ENCODE data around the gene NEURL4. TPM values are rescaled to one million over a fixed set of nuclear protein-coding genes. Genes with fewer than 3 reads are reported as not detected.
A peak's percentile ranks its signal among the peaks of the same experiment; 100 is the strongest.

Gene NEURL4
- total RNA-seq, 1 experiment from 2014 or later: 46.5 TPM

DNA sequence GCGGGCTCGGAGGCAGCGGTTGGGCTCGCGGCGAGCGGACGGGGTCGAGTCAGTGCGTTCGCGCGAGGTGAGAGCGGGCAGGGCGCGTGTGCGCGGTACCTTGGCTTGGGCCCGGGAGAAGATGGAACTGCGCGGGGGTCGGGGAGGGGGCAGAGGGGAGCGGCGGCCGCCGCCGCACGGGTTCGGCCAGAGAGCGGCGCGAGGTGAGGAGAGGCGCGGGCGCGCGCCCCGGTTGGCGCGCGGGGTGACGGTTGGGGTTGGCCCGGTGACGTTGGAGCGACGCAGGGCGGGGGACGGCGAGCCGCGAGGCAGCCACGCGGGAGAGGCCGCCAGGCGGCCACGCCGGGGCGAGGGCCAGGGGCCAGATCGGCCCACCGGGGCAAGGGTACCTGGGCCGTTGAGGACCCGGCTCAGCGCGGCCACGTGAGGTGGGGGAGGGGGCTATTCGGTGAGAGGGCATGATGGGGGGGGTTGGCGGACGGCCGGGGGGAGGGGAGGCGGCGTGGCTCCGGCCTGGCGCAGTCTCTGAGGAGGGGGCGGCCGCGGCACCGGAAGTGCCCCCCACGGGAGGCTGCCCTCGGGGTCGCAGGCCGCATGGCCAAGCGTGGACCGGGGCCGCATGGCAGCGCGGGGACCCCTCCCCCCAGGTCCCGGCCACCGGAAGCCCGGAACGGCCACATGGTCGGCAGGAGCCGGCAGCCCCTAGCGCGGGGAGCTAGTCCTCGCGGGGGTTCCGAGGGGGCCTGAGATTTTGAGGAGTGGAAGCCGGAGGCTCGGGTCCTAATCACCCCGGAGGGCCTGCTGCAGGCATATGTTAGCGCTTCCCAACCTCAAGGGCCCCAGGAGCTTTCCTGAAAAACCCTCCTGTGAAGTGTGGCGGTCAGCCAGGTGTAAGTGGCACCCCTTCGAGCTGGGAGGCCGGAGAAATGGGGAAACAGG lies 21.2 kb downstream of the NEURL4 start:
- H3K79me2 ChIP-seq (ENCODE audit: low read depth): peaks cover 51% of the 10 kb centered on the region
- no peak overlapping the region for H2AFZ ChIP-seq
- H3K27me3 ChIP-seq (ENCODE audit: insufficient read depth, low read depth): no peaks in the 10 kb centered on the region
- H3K4me2 ChIP-seq: peak overlapping the region; percentile 98
- intact Hi-C loops (cut with micrococcal nuclease; ENCODE audit: unreplicated experiment): loop anchor here (1.0 to 5.0 kb wide), 5 partner anchors 21 to 381 kb away; partner anchors contain the start of genes CLDN7, NEURL4, POLR2A and WRAP53
- H3K27ac ChIP-seq: peak overlapping the region; percentile 96
- peaks cover 65% of the 10 kb centered on the region for H3F3A ChIP-seq (ENCODE audit: insufficient read depth, low read depth)
- peaks cover 26% of the 10 kb centered on the region for H3K4me1 ChIP-seq (replicated peaks; ENCODE audit: insufficient read depth)
- ChIA-PET CTCF (no interaction called here), POLR2A (ENCODE audit: unreplicated experiment) (no interaction called here)
- H3K4me3 ChIP-seq: peak overlapping the region; percentile 86
- no peaks in the 10 kb centered on the region for H3K9me2 ChIP-seq (ENCODE audit: insufficient read depth)
- TF ChIP-seq EZH2 (IDR thresholded peaks at IDR 0.05; ENCODE audit: low read depth): no peak
- H4K20me1 ChIP-seq (ENCODE audit: insufficient read depth): peaks cover 40% of the 10 kb centered on the region
- peak in 1 of 2 experiments; percentile 33 for DNase-seq
- H3K9me3 ChIP-seq (ENCODE audit: insufficient read depth, low read depth): no peaks in the 10 kb centered on the region
- H3K36me3 ChIP-seq (ENCODE audit: low read depth): peaks cover 37% of the 10 kb centered on the region
- BruUV-seq (replicated peaks): no TSS peak

DNA sequence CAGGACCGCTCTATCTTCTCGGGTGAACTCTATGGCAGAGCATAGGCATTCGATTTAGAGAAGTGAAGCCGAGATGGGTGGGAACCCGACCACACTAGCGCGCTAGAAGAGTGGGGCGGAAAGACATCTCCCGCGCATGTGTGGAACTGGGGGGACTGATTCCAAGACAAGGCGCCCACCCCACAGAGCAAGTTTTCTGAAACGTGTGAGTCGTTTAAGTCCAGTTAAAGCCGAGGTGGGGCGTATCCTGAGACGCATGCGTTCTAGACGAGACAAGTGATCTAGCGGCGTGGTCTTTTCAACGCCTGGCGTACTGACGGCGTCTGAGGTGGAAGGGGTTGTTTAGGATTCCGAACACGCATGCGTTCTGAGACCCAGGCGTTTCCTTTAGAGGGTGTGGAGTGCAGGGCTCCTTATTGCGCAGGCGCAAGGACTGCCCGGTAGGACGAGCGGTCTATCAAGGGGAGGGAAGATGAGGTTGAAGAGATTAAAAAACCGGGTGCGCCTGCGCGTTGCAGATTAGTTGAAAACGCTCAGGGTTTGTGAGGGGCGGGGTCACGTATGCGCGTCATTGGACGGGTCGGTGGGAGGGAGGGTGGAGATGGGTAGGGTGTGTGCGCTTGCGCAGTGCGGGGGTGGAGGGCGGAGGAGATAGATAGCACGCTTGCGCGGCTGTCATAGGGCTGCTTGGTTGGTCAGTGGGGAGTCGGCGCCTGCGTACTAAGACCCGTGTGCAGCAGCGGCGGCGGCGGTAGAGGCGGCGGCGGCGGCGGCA lies 22.0 kb downstream of the NEURL4 start, which contains the start of gene EIF5A:
EIF5A (plus strand) TSS at position 718 of the 775 bp plus-strand sequence. CDS start 2,008 bp downstream, outside the sequence.
- Histone ChIP-seq H3K9me3 (ENCODE audit: insufficient read depth, low read depth) (no peaks in the 10 kb centered on the region), H3F3A (ENCODE audit: insufficient read depth, low read depth) (peaks cover 56% of the 10 kb centered on the region), H3K27me3 (ENCODE audit: insufficient read depth, low read depth) (no peaks in the 10 kb centered on the region), H3K36me3 (ENCODE audit: low read depth) (peaks cover 33% of the 10 kb centered on the region), H2AFZ (peak within 1 kb of the TSS; percentile 93), H3K9me2 (ENCODE audit: insufficient read depth) (no peaks in the 10 kb centered on the region), H4K20me1 (ENCODE audit: insufficient read depth) (peaks cover 32% of the 10 kb centered on the region), H3K79me2 (ENCODE audit: low read depth) (peaks cover 44% of the 10 kb centered on the region), H3K4me1 (replicated peaks; ENCODE audit: insufficient read depth) (peaks cover 26% of the 10 kb centered on the region), H3K4me2 (peak within 1 kb of the TSS; percentile 98), H3K4me3 (peak within 1 kb of the TSS; percentile 86), H3K27ac (peak within 1 kb of the TSS; percentile 96)
- peak; percentile 99 for DNase-seq
- intact Hi-C loops (cut with micrococcal nuclease; ENCODE audit: unreplicated experiment): loop anchor here (1.0 to 5.0 kb wide), 3 partner anchors 45 to 177 kb away; partner anchors contain the start of genes CLDN7 and POLR2A
- CTCF ChIA-PET: interaction anchor here (0.6 kb wide), 1 partner anchor 258 kb away, joined by 3 read pairs; no protein-coding TSS in a partner anchor
- POLR2A ChIA-PET (ENCODE audit: unreplicated experiment): no interaction called here
- TF ChIP-seq, protein P1, sequence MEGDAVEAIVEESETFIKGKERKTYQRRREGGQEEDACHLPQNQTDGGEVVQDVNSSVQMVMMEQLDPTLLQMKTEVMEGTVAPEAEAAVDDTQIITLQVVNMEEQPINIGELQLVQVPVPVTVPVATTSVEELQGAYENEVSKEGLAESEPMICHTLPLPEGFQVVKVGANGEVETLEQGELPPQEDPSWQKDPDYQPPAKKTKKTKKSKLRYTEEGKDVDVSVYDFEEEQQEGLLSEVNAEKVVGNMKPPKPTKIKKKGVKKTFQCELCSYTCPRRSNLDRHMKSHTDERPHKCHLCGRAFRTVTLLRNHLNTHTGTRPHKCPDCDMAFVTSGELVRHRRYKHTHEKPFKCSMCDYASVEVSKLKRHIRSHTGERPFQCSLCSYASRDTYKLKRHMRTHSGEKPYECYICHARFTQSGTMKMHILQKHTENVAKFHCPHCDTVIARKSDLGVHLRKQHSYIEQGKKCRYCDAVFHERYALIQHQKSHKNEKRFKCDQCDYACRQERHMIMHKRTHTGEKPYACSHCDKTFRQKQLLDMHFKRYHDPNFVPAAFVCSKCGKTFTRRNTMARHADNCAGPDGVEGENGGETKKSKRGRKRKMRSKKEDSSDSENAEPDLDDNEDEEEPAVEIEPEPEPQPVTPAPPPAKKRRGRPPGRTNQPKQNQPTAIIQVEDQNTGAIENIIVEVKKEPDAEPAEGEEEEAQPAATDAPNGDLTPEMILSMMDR (conservative IDR thresholded peaks at IDR 0.05): no peak
- TF ChIP-seq EZH2 (IDR thresholded peaks at IDR 0.05; ENCODE audit: low read depth): no peak
- no TSS peak for BruUV-seq (replicated peaks)

DNA sequence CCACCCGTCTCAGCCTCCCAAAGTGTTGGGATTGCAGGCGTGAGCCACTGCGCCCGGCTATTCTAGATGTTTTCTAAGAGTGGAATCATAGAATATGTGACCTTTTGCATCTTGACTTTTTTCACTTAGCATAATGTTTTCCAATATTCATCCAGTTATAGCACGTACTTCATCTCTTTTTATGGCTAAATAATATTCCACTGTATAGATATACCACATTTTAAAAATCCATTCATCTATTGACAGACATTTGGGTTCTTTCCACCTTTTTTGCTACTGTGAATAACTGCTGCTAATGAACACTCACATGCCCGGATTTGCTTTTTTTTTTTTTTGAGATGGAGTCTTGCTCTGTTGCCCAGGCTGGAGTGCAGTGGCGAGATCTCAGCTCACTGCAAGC lies 25.0 kb downstream of the NEURL4 start:
- CTCF ChIA-PET: no interaction called here
- peaks cover 18% of the 10 kb centered on the region for H3K79me2 ChIP-seq (ENCODE audit: low read depth)
- DNase-seq: no peak
- H3K4me3 ChIP-seq: no peak overlapping the region
- H3K27ac ChIP-seq: no peak overlapping the region
- POLR2A ChIA-PET (ENCODE audit: unreplicated experiment): no interaction called here
- H4K20me1 ChIP-seq (ENCODE audit: insufficient read depth): peaks cover 4% of the 10 kb centered on the region
- no peaks in the 10 kb centered on the region for H3K9me2 ChIP-seq (ENCODE audit: insufficient read depth)
- no peak overlapping the region for H3K4me2 ChIP-seq
- no peaks in the 10 kb centered on the region for H3K9me3 ChIP-seq (ENCODE audit: insufficient read depth, low read depth)
- no peaks in the 10 kb centered on the region for H3K27me3 ChIP-seq (ENCODE audit: insufficient read depth, low read depth)
- TF ChIP-seq, protein P1 (conservative IDR thresholded peaks at IDR 0.05): no peak
- TF ChIP-seq EZH2 (IDR thresholded peaks at IDR 0.05; ENCODE audit: low read depth): no peak
- intact Hi-C loops (cut with micrococcal nuclease; ENCODE audit: unreplicated experiment): no loop called here
- no peak overlapping the region for H2AFZ ChIP-seq
- H3K36me3 ChIP-seq (ENCODE audit: low read depth): peaks cover 6% of the 10 kb centered on the region
- peaks cover under 1% of the 10 kb centered on the region for H3K4me1 ChIP-seq (replicated peaks; ENCODE audit: insufficient read depth)
- no TSS peak for BruUV-seq (replicated peaks)
- H3F3A ChIP-seq (ENCODE audit: insufficient read depth, low read depth): peaks cover 29% of the 10 kb centered on the region

Measured in PC-9 (cell line).